PC-9 (cell line): Measurements from ENCODE around the gene WDR3. TPM values are rescaled to one million over a fixed set of nuclear protein-coding genes. Genes with fewer than 3 reads are reported as not detected.

Source experiments
- BruUV-seq: library from RNA; stranded (reverse); fragments of 400-500 nt; replicated peaks from 2 replicates; lab custom pipeline; 2021; lab: Mats Ljungman, UMichigan
- CTCF ChIA-PET: fragments of 300-600 bp; sonication (Branson Sonifier 250); formaldehyde crosslinking; loops from one replicate; lab custom pipeline; 2022; ENCODE audit warnings: antibody characterized with exemption; lab: Charles Lee
- POLR2A ChIA-PET: fragments of 300-600 bp; sonication (Branson Sonifier 250); formaldehyde crosslinking; loops from one replicate; lab custom pipeline; 2022; ENCODE audit warnings: antibody characterized with exemption; ENCODE audit not compliant: unreplicated experiment; lab: Charles Lee
- DNase-seq, 2 experiments: peaks; one replicate each; pipeline versions ENCODE4 v3.0.0 to v3.0.0-alpha.2; 2015 to 2022; ENCODE audit warnings: mixed read lengths in 1 of 2
- H2AFZ ChIP-seq: fragments of 200-600 bp; sonication (generic); 2 replicates; pipeline ENCODE4 v1.8.1; 2017; ENCODE audit warnings: antibody characterized with exemption
- H3F3A ChIP-seq: fragments of 200-600 bp; sonication (generic); 2 replicates; pipeline ENCODE4 v1.8.1; 2017; ENCODE audit warnings: antibody characterized with exemption, mild to moderate bottlenecking, low read depth; ENCODE audit not compliant: insufficient read depth
- H3K27ac ChIP-seq: fragments of 200-600 bp; sonication (generic); 2 replicates; pipeline ENCODE4 v1.6.1; 2016; ENCODE audit warnings: mixed run types
- H3K27me3 ChIP-seq: fragments of 200-600 bp; sonication (generic); 2 replicates; pipeline ENCODE4 v1.6.1; 2016; ENCODE audit warnings: low read depth, mixed run types; ENCODE audit not compliant: insufficient read depth
- H3K36me3 ChIP-seq: fragments of 200-600 bp; sonication (generic); 2 replicates; pipeline ENCODE4 v1.6.1; 2016; ENCODE audit warnings: low read depth, mixed run types
- H3K4me1 ChIP-seq: fragments of 200-600 bp; sonication (generic); replicated peaks from 2 replicates; pipeline ENCODE4 v1.6.1; 2016; ENCODE audit warnings: mixed run types; ENCODE audit not compliant: insufficient read depth
- H3K4me2 ChIP-seq: fragments of 200-600 bp; sonication (generic); 2 replicates; pipeline ENCODE4 v1.6.1; 2017; ENCODE audit warnings: mixed run types
- H3K4me3 ChIP-seq: fragments of 200-600 bp; sonication (generic); 2 replicates; pipeline ENCODE4 v1.6.1; 2016; ENCODE audit warnings: mixed run types
- H3K79me2 ChIP-seq: fragments of 200-600 bp; sonication (generic); 2 replicates; pipeline ENCODE4 v1.6.1; 2017; ENCODE audit warnings: low read depth, mixed run types
- H3K9me2 ChIP-seq: fragments of 200-600 bp; sonication (generic); 2 replicates; pipeline ENCODE4 v1.8.1; 2017; ENCODE audit warnings: mild to moderate bottlenecking; ENCODE audit not compliant: insufficient read depth
- H3K9me3 ChIP-seq: fragments of 200-600 bp; sonication (generic); 2 replicates; pipeline ENCODE4 v1.8.1; 2016; ENCODE audit warnings: low read depth; ENCODE audit not compliant: insufficient read depth
- H4K20me1 ChIP-seq: fragments of 200-600 bp; sonication (generic); 2 replicates; pipeline ENCODE4 v1.8.1; 2017; ENCODE audit not compliant: insufficient read depth
- CTCF ChIP-seq: fragments of 200-600 bp; sonication (generic); conservative IDR thresholded peaks from 2 replicates; pipeline ENCODE4 v1.6.1; 2017; ENCODE audit warnings: mixed run types, antibody characterized with exemption, mild to moderate bottlenecking, moderate library complexity
- EZH2 ChIP-seq: fragments of 200-600 bp; sonication (generic); IDR thresholded peaks from 2 replicates; pipeline ENCODE4 v1.8.0; 2017; ENCODE audit warnings: antibody characterized with exemption, low read depth
- intact Hi-C: fragments of 100-400 bp; cut with micrococcal nuclease; formaldehyde crosslinking; loops from one replicate; pipeline ENCODE4 v1.10.0; 2022; ENCODE audit not compliant: unreplicated experiment
- total RNA-seq: library from RNA; stranded (reverse); gene quantifications from 2 replicates; pipeline ENCODE4 v1.2.3, GENCODE V29; 2021

Gene WDR3
- total RNA-seq, 1 experiment from 2014 or later, result 38.3 TPM

GRCh38 chr1:117952386-117952785, 22.8 kb downstream of the WDR3 start:
- DNase-seq, result no peak
- no peaks in the 10 kb centered on the region for H3K4me1 ChIP-seq
- H3K9me3 ChIP-seq, result no peaks in the 10 kb centered on the region
- H3F3A ChIP-seq, result peaks cover 4% of the 10 kb centered on the region; the same call in 1 of the 2 replicates
- no peak overlapping the region for H3K4me2 ChIP-seq
- H3K4me3 ChIP-seq, result no peak overlapping the region
- no TSS peak for BruUV-seq
- intact Hi-C loops, result no loop called here
- no peaks in the 10 kb centered on the region for H3K79me2 ChIP-seq
- TF ChIP-seq EZH2 (no peak), CTCF (no peak)
- CTCF ChIA-PET, result no interaction called here
- peaks cover 93% of the 10 kb centered on the region for H3K36me3 ChIP-seq
- H3K9me2 ChIP-seq, result no peaks in the 10 kb centered on the region
- H3K27me3 ChIP-seq, result no peaks in the 10 kb centered on the region
- no peak overlapping the region for H2AFZ ChIP-seq
- POLR2A ChIA-PET, result no interaction called here
- H3K27ac ChIP-seq, result no peak overlapping the region
- 0 out of 2 replicates have a peak, but pooled peaks cover 5% of the 10 kb centered on the region for H4K20me1 ChIP-seq

GRCh38 chr1:117959364-117959763, 29.8 kb downstream of the WDR3 start:
- no TSS peak for BruUV-seq
- Histone ChIP-seq H3K4me2 (no peak overlapping the region), H4K20me1 (0 out of 2 replicates have a peak, but pooled peaks cover 1% of the 10 kb centered on the region), H3K9me2 (no peaks in the 10 kb centered on the region), H3K27ac (no peak overlapping the region), H3K27me3 (no peaks in the 10 kb centered on the region), H3K36me3 (peaks cover 63% of the 10 kb centered on the region), H3K4me1 (no peaks in the 10 kb centered on the region), H3F3A (peaks cover 4% of the 10 kb centered on the region; the same call in 1 of the 2 replicates), H3K79me2 (no peaks in the 10 kb centered on the region), H3K4me3 (no peak overlapping the region), H2AFZ (no peak overlapping the region), H3K9me3 (no peaks in the 10 kb centered on the region)
- POLR2A ChIA-PET, result no interaction called here
- CTCF ChIA-PET, result no interaction called here
- intact Hi-C loops, result no loop called here
- DNase-seq, result no peak
- TF ChIP-seq EZH2 (no peak), CTCF (no peak)

- H3F3A ChIP-seq, result 0 out of 2 replicates have a peak, but pooled peaks cover 6% of the 10 kb centered on the region
- H3K36me3 ChIP-seq, result peaks cover 16% of the 10 kb centered on the region
- ChIA-PET CTCF (no interaction called here), POLR2A (no interaction called here)
- TF ChIP-seq EZH2 (no peak), CTCF (no peak)
- no peaks in the 10 kb centered on the region for H3K79me2 ChIP-seq
- H3K4me2 ChIP-seq, result no peak overlapping the region
- H2AFZ ChIP-seq, result no peak overlapping the region
- H3K27ac ChIP-seq, result no peak overlapping the region
- DNase-seq, result no peak
- intact Hi-C loops, result no loop called here
- H3K9me3 ChIP-seq, result no peaks in the 10 kb centered on the region
- no peak overlapping the region for H3K4me3 ChIP-seq
- H3K27me3 ChIP-seq, result no peaks in the 10 kb centered on the region
- no peaks in the 10 kb centered on the region for H3K9me2 ChIP-seq
- no peaks in the 10 kb centered on the region for H4K20me1 ChIP-seq
- BruUV-seq, result no TSS peak
- no peaks in the 10 kb centered on the region for H3K4me1 ChIP-seq
These were observed 34.9 kb downstream of the WDR3 start for GRCh38 chr1:117964290-117965038.
